GM21619 (cell line): ENCODE results near the gene PLA2G15.

Experiments
- ATAC-seq: cut with Tn5 transposase; IDR thresholded peaks from one replicate; pipeline ENCODE4 v1.9.1; 2021; ENCODE audit not compliant: unreplicated experiment

PLA2G15 gene

GRCh38 chr16:68251832-68252231, 6.7 kb downstream of the PLA2G15 start:
- ATAC-seq = no peak

- ATAC-seq = no peak
These were observed 7.2 kb downstream of the PLA2G15 start for GRCh38 chr16:68252383-68252782.

GRCh38 chr16:68253721-68254120, 8.5 kb downstream of the PLA2G15 start:
- no peak for ATAC-seq

GRCh38 chr16:68255712-68256111, 10.5 kb downstream of the PLA2G15 start:
- ATAC-seq = no peak

GRCh38 chr16:68257251-68257905, 12.2 kb downstream of the PLA2G15 start:
- ATAC-seq = no peak

GRCh38 chr16:68257906-68258800, 13.0 kb downstream of the PLA2G15 start:
- ATAC-seq = no peak

GRCh38 chr16:68259007-68259825, 14.0 kb downstream of the PLA2G15 start:
- ATAC-seq = no peak

GRCh38 chr16:68263559-68264127, 18.5 kb downstream of the PLA2G15 start:
- no peak for ATAC-seq

- ATAC-seq = peak; percentile 56
These were observed 19.2 kb downstream of the PLA2G15 start, which contains the start of gene SLC7A6 for GRCh38 chr16:68264128-68265077. TSS of gene SLC7A6 (plus strand) at chr16:68264526. CDS start at chr16:68274727, 10,201 bp downstream.

- ATAC-seq = no peak
These were observed 20.1 kb downstream of the PLA2G15 start for GRCh38 chr16:68265078-68265920.

- no peak for ATAC-seq
These were observed 22.6 kb downstream of the PLA2G15 start for GRCh38 chr16:68267612-68268405.

- ATAC-seq = no peak
These were observed 24.6 kb downstream of the PLA2G15 start for GRCh38 chr16:68269793-68270192.

GRCh38 chr16:68270353-68270752, 25.2 kb downstream of the PLA2G15 start:
- no peak for ATAC-seq

GRCh38 chr16:68272507-68273209, 27.5 kb downstream of the PLA2G15 start:
- ATAC-seq = no peak

- ATAC-seq = no peak
These were observed 28.3 kb downstream of the PLA2G15 start for GRCh38 chr16:68273459-68273858.

GRCh38 chr16:68273896-68274295, 28.7 kb downstream of the PLA2G15 start:
- ATAC-seq = no peak

- ATAC-seq = no peak
These were observed 29.3 kb downstream of the PLA2G15 start for GRCh38 chr16:68274441-68274840.
